HL-60 (cell line): Measurements from ENCODE around the gene ZMYND10.

Experiments
- GABPA ChIP-seq: IDR thresholded peaks from 2 replicates; pipeline ENCODE4 v1.6.1; 2012; ENCODE audit warnings: low read depth
- REST ChIP-seq: IDR thresholded peaks from 2 replicates; pipeline ENCODE4 v1.6.1; 2012; ENCODE audit warnings: low read depth; ENCODE audit not compliant: insufficient replicate concordance
- SPI1 ChIP-seq: IDR thresholded peaks from 2 replicates; pipeline ENCODE4 v1.6.1; 2012; ENCODE audit warnings: low read depth, mild to moderate bottlenecking, borderline replicate concordance
- TF ChIP-seq, protein P1 (sequence below): IDR thresholded peaks from one replicate; pipeline ENCODE4 v1.5.1; 2011; ENCODE audit warnings: low read length, control low read depth, inconsistent platforms; ENCODE audit not compliant: insufficient read depth

DNA sequence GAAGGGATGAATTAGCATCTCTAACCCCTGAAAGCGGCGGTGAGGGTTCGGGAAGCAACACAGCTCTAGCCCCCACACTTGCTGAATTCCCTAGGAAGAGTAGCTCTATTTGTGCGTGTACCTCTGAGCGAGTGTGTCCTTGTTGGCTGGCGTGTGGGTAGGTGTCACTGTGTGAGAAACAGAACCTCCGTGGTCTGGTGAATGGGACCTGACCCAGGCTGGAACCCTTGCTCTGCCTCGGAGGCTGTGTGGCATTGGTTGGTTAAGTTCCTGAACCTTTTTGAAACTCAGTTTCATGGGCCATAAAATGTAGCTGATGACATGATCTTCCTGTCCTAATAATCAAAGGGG, 14.2 kb upstream of the ZMYND10 start:
- TF ChIP-seq, protein P1, sequence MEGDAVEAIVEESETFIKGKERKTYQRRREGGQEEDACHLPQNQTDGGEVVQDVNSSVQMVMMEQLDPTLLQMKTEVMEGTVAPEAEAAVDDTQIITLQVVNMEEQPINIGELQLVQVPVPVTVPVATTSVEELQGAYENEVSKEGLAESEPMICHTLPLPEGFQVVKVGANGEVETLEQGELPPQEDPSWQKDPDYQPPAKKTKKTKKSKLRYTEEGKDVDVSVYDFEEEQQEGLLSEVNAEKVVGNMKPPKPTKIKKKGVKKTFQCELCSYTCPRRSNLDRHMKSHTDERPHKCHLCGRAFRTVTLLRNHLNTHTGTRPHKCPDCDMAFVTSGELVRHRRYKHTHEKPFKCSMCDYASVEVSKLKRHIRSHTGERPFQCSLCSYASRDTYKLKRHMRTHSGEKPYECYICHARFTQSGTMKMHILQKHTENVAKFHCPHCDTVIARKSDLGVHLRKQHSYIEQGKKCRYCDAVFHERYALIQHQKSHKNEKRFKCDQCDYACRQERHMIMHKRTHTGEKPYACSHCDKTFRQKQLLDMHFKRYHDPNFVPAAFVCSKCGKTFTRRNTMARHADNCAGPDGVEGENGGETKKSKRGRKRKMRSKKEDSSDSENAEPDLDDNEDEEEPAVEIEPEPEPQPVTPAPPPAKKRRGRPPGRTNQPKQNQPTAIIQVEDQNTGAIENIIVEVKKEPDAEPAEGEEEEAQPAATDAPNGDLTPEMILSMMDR: no peak
- no peak for TF ChIP-seq REST
- TF ChIP-seq GABPA: no peak
- no peak for TF ChIP-seq SPI1
